ENCODE measurements around the gene TRPM1.
A peak's percentile ranks its signal among the peaks of the same experiment; 100 is the strongest.

The TRPM1 gene

GRCh38 chr15:31046759-31047359, 54.7 kb downstream of the TRPM1 start:
- no peak for DNase-seq

GRCh38 chr15:31045606-31046005, 55.9 kb downstream of the TRPM1 start:
- DNase-seq = no peak

- no peak for DNase-seq
These were observed 58.8 kb downstream of the TRPM1 start for GRCh38 chr15:31042751-31043150.

GRCh38 chr15:31041610-31042009, 59.9 kb downstream of the TRPM1 start:
- no peak for DNase-seq

GRCh38 chr15:31040611-31041010, 60.9 kb downstream of the TRPM1 start:
- DNase-seq = no peak

GRCh38 chr15:31039961-31040360, 61.6 kb downstream of the TRPM1 start:
- no peak for DNase-seq

- no peak for DNase-seq
These were observed 63.6 kb downstream of the TRPM1 start for GRCh38 chr15:31037731-31038477.

- DNase-seq = no peak
These were observed 64.7 kb downstream of the TRPM1 start for GRCh38 chr15:31036783-31037182.

- DNase-seq = no peak
These were observed 65.9 kb downstream of the TRPM1 start for GRCh38 chr15:31035610-31036009.

GRCh38 chr15:31034152-31034551, 67.4 kb downstream of the TRPM1 start:
- no peak for DNase-seq

- DNase-seq = no peak
These were observed 68.6 kb downstream of the TRPM1 start for GRCh38 chr15:31032961-31033371.

- peak in 1 of 2 donors; percentile 3 for DNase-seq
These were observed 70.0 kb downstream of the TRPM1 start for GRCh38 chr15:31031471-31032067.

- no peak for DNase-seq
These were observed 73.5 kb downstream of the TRPM1 start for GRCh38 chr15:31027910-31028578.

GRCh38 chr15:31025996-31026395, 75.5 kb downstream of the TRPM1 start:
- DNase-seq = no peak

GRCh38 chr15:31024979-31025378, 76.5 kb downstream of the TRPM1 start:
- DNase-seq = no peak

- no peak for DNase-seq
These were observed 77.2 kb downstream of the TRPM1 start for GRCh38 chr15:31024330-31024729.

GRCh38 chr15:31023841-31024240, 77.7 kb downstream of the TRPM1 start:
- no peak for DNase-seq

- DNase-seq = no peak
These were observed 80.4 kb downstream of the TRPM1 start for GRCh38 chr15:31021067-31021665.

GRCh38 chr15:31020542-31020941, 81.0 kb downstream of the TRPM1 start:
- no peak for DNase-seq

- DNase-seq = no peak
These were observed 81.5 kb downstream of the TRPM1 start for GRCh38 chr15:31019986-31020385.

- no peak for DNase-seq
These were observed 84.2 kb downstream of the TRPM1 start for GRCh38 chr15:31017311-31017710.

- no peak for DNase-seq
These were observed 85.0 kb downstream of the TRPM1 start for GRCh38 chr15:31016446-31016915.

- DNase-seq = no peak
These were observed 87.0 kb downstream of the TRPM1 start for GRCh38 chr15:31014608-31014925.

Data from inflammatory macrophage (primary cell).